Activated CD4-positive, alpha-beta T cell treated with anti-CD3 and anti-CD28 coated beads for 36 hours (primary cell): Measurements from ENCODE around the gene RAB40B. TPM values are rescaled to one million over a fixed set of nuclear protein-coding genes. Genes with fewer than 3 reads are reported as not detected.

ENCODE experiments used
- ATAC-seq: fragments of 200-7000 bp; cut with Tn5 transposase; one replicate; pipeline ENCODE4 v1.10.0; 2021; ENCODE audit warnings: mild to moderate bottlenecking, moderate library complexity
- CTCF ChIA-PET: fragments of 350-600 bp; sonication (Branson Sonifier 250); formaldehyde crosslinking; loops from one replicate; lab custom pipeline; 2021; ENCODE audit warnings: antibody characterized with exemption; lab: Charles Lee
- POLR2A ChIA-PET: fragments of 350-600 bp; sonication (Branson Sonifier 250); formaldehyde crosslinking; loops from one replicate; lab custom pipeline; 2021; ENCODE audit warnings: antibody characterized with exemption, inconsistent platforms; lab: Charles Lee
- DNase-seq: peaks from one replicate; pipeline ENCODE4 v3.0.0-alpha.2; 2020
- H3K27ac Mint-ChIP-seq: one replicate; pipeline ENCODE4 v1.8.0; 2021; ENCODE audit warnings: mixed read lengths
- H3K27me3 Mint-ChIP-seq: one replicate; pipeline ENCODE4 v1.8.0; 2021; ENCODE audit warnings: mixed read lengths
- H3K36me3 Mint-ChIP-seq: one replicate; pipeline ENCODE4 v1.8.0; 2021; ENCODE audit warnings: low read depth, mixed read lengths
- H3K4me1 Mint-ChIP-seq: one replicate; pipeline ENCODE4 v1.8.0; 2021; ENCODE audit warnings: mixed read lengths
- H3K4me3 Mint-ChIP-seq: one replicate; pipeline ENCODE4 v1.8.0; 2021; ENCODE audit warnings: mild to moderate bottlenecking, moderate library complexity, mixed read lengths
- H3K9me3 Mint-ChIP-seq: one replicate; pipeline ENCODE4 v1.8.0; 2021; ENCODE audit warnings: low read depth, mixed read lengths
- intact Hi-C, 2 experiments: fragments of 100-400 bp; cut with DNase I in 1 of 2; cut with micrococcal nuclease in 1 of 2; formaldehyde crosslinking; loops; one replicate each; pipeline versions ENCODE4 v1.14.2 to v1.15.1; 2022 to 2024; cut with DNase I, micrococcal nuclease
- microRNA-seq: library from miRNA; unstranded; fragments of <30 nt; microRNA quantifications from one replicate; pipeline ENCODE4 v1.2.0, GENCODE V29; 2021; ENCODE audit warnings: borderline replicate concordance
- total RNA-seq, 2 experiments: library from RNA; stranded (reverse); gene quantifications; one replicate each; pipeline ENCODE4 v1.2.3, GENCODE V29; 2021

Gene RAB40B
- total RNA-seq, 2 experiments from 2014 or later = 3.2 to 4.1 TPM

- no peaks in the 10 kb centered on the region for H3K9me3 Mint-ChIP-seq
- H3K27ac Mint-ChIP-seq = no peak overlapping the region
- no peak for ATAC-seq
- H3K4me1 Mint-ChIP-seq = peaks cover 10% of the 10 kb centered on the region
- H3K27me3 Mint-ChIP-seq = no peaks in the 10 kb centered on the region
- ChIA-PET CTCF (no interaction called here), POLR2A (no interaction called here)
- intact Hi-C loops = no loop called here
- no peak for DNase-seq
- H3K36me3 Mint-ChIP-seq = peaks cover 52% of the 10 kb centered on the region
- H3K4me3 Mint-ChIP-seq = no peak overlapping the region
Measured at GRCh38 chr17:82605939-82606600, 92.4 kb downstream of the RAB40B start.

Small RNA genes lying within 50 kb of the gene (microRNA-seq; reads per million reads assigned to microRNA genes)
- 1.8 reads per million for gene MIR4525

Other genes with a start within 250 kb of the RAB40B start
- gene CYBC1, start 247.9 kb downstream of the RAB40B start, total RNA-seq = 100 to 1,000 TPM; 286 to 329 TPM
- 10 to 100 TPM; 65.4 to 85.9 TPM for gene NARF, start 240.0 kb downstream of the RAB40B start, total RNA-seq
- gene FOXK2, start 179.0 kb downstream of the RAB40B start, total RNA-seq = 10 to 100 TPM; 58.1 to 75.4 TPM
- gene WDR45B, start 50.3 kb downstream of the RAB40B start, total RNA-seq = 10 to 100 TPM; 74.1 to 74.8 TPM
- 10 to 100 TPM; 28.3 to 36.3 TPM for gene FN3KRP, start 18.0 kb upstream of the RAB40B start, total RNA-seq
- gene FN3K, start 36.9 kb upstream of the RAB40B start, total RNA-seq = 1 to 10 TPM; 2.1 TPM
- gene TBCD, start 53.4 kb upstream of the RAB40B start, total RNA-seq = 10 to 100 TPM; 83.3 to 97.2 TPM
- not detected for gene ZNF750, start 141.3 kb upstream of the RAB40B start, total RNA-seq